Activated naive CD8-positive, alpha-beta T cell (primary cell): ENCODE data around the gene PPP1R12B.
"Not testable (repeated sequence)": the region's sequence is repeated elsewhere in the genome, so short reads cannot be mapped to it uniquely, and the experiment has no call there.

ENCODE experiments used
- H3K27ac Mint-ChIP-seq: one replicate; pipeline ENCODE4 v1.8.0; 2021; ENCODE audit warnings: mixed read lengths
- H3K27me3 Mint-ChIP-seq: one replicate; pipeline ENCODE4 v1.8.0; 2021; ENCODE audit warnings: mixed read lengths
- H3K36me3 Mint-ChIP-seq: one replicate; pipeline ENCODE4 v1.8.0; 2021; ENCODE audit warnings: mixed read lengths
- H3K4me1 Mint-ChIP-seq: one replicate; pipeline ENCODE4 v1.8.0; 2021; ENCODE audit warnings: low read depth, mixed read lengths
- H3K4me3 Mint-ChIP-seq: one replicate; pipeline ENCODE4 v1.8.0; 2021; ENCODE audit warnings: mild to moderate bottlenecking, mixed read lengths
- H3K9me3 Mint-ChIP-seq: one replicate; pipeline ENCODE4 v1.8.0; 2021; ENCODE audit warnings: low read depth, mixed read lengths

Gene PPP1R12B

DNA sequence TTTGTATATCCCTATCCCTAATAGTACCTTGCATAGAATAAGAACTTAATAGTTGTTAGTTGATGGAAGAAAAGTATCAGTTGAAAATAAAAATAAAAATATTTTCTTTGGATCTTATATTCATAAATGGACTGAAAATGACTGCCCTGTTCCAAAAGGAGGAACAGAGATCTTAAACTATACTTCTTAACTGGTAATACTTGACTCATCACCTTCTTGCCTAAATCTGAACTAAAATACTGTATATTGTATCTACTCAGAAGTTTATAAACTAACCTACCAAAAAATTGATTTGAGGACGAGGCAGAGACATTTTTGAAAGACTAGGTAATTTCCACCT lies 182.9 kb downstream of the PPP1R12B start:
- H3K27ac Mint-ChIP-seq: no peak overlapping the region

DNA sequence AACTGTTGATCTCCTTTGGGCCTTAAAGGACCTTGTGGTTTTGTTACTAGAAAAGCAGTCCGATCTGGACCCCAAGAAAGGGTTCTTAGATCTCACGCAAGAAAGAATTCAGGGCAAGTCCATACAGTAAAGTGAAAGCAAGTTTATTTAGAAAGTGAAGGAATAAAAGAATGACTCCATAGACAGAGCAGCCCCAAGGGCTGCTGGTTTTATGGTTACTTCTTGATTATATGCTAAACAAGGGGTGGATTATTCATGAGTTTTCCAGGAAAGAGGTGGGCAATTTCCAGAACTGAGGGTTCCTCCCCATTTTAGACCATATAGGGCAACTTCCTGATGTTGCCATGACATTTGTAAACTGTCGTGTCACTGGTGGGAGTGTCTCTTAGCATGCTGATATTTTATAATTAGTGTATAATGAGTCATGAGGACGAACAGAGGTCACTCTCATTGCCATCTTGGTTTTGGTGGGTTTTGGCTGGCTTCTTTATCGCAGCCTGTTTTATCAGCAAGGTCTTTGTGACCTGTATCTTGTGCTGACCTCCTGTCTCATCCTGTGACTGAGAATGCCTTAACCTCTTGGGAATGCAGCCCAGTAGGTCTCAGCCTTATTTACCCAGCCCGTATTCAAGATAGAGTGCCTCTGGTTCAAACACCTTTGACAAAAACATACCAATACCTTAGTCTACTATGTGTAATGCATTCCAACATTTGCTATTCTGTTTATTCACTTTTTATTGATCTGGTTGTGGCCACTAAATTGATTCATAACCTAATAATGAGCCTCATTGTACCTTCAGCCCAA lies 183.5 kb downstream of the PPP1R12B start:
- H3K4me3 Mint-ChIP-seq, H3K36me3 Mint-ChIP-seq, H3K4me1 Mint-ChIP-seq, H3K9me3 Mint-ChIP-seq, H3K27ac Mint-ChIP-seq, H3K27me3 Mint-ChIP-seq: not testable (repeated sequence)

More for the DNA sequence above, 182.9 kb downstream of the PPP1R12B start:
- no peak overlapping the region for H3K4me3 Mint-ChIP-seq
- peaks cover 10% of the 10 kb centered on the region for H3K36me3 Mint-ChIP-seq
- no peaks in the 10 kb centered on the region for H3K9me3 Mint-ChIP-seq
- peaks cover 4% of the 10 kb centered on the region for H3K4me1 Mint-ChIP-seq
- H3K27me3 Mint-ChIP-seq: no peaks in the 10 kb centered on the region

DNA sequence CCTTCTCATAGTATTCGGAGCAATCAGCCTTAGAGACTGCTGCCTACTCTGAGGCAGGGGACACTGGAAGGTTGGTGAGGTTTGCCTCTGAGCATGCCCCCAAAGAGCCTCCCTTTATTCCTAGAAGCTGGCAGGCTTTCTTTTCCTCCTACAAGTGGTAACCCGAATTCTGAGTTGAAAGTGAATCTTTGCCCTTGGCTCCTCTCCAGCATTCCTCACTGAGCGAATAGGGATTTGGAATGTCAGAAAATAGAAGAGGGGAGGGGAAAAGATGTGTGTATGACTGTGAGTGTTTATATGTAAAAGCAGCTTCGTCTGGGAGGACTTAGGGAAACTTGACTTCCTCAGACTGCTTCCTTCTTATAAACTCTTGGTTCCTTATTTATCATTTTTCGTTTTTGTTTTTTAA lies 190.7 kb downstream of the PPP1R12B start:
- not testable (repeated sequence) for H3K4me1 Mint-ChIP-seq, H3K4me3 Mint-ChIP-seq, H3K27me3 Mint-ChIP-seq, H3K27ac Mint-ChIP-seq, H3K36me3 Mint-ChIP-seq, H3K9me3 Mint-ChIP-seq

DNA sequence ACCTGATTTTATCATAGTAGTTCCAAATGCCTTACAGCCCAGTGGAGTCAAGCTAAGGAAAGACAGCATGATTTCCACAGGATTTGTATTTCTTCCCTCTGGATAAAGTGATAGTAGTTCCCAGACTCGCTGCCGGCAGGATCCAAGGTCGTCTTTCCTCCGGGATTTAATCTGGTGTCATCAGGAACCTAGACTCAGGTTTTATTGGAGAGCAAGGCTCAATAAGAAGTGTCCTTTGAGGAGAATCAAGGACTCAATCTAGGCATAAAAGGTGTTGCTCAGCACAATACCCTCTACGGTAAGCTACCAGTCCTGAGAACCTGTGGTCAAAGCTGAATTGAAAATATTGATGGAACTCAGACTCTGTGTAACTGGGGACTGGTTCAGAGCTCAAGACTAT lies 191.1 kb downstream of the PPP1R12B start:
- not testable (repeated sequence) for H3K27ac Mint-ChIP-seq, H3K4me3 Mint-ChIP-seq, H3K9me3 Mint-ChIP-seq, H3K27me3 Mint-ChIP-seq, H3K4me1 Mint-ChIP-seq, H3K36me3 Mint-ChIP-seq

DNA sequence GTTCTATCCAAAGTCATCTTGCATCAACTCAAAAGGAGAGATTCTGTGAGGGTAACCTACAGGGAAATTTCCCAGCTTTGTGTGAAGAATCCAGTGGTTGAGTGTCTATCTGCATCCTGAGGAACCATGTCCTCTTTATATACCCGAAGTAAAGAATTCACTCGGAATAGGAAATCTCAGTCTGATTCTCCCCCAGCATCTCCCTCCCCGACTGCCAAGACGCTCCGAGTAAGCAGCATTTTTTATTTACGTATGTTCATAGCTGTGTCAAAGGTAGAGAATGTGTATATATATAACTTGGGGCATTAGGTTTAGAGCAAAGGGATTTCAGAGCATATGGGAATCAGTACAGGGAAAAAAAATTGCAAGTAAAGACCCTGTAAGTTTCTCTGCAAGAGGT lies 191.5 kb downstream of the PPP1R12B start:
- no peaks in the 10 kb centered on the region for H3K9me3 Mint-ChIP-seq
- H3K27ac Mint-ChIP-seq: no peak overlapping the region
- H3K4me1 Mint-ChIP-seq: no peaks in the 10 kb centered on the region
- H3K27me3 Mint-ChIP-seq: no peaks in the 10 kb centered on the region
- H3K4me3 Mint-ChIP-seq: no peak overlapping the region
- H3K36me3 Mint-ChIP-seq: peaks cover 10% of the 10 kb centered on the region

DNA sequence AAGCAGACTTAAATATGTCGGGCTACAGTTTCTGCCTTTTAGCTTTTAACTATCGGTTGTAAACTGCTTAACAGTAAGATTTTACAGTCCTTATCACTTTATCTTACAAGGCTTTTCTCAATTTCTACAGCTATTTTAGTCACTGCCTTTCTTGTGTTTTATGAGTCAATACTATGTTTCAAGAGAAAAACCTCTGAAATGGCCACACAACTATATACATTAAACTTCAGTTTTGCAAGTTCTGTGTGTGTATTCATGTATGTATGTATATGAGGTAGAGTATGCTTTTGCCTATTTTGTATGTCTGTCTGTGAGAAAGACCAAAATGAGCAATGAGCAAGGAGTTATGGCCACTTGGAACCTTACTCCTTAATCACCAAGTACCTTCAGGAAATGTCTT lies 191.9 kb downstream of the PPP1R12B start:
- no peaks in the 10 kb centered on the region for H3K4me1 Mint-ChIP-seq
- no peak overlapping the region for H3K4me3 Mint-ChIP-seq
- H3K27ac Mint-ChIP-seq: no peak overlapping the region
- peaks cover 10% of the 10 kb centered on the region for H3K36me3 Mint-ChIP-seq
- H3K9me3 Mint-ChIP-seq: no peaks in the 10 kb centered on the region
- H3K27me3 Mint-ChIP-seq: no peaks in the 10 kb centered on the region

DNA sequence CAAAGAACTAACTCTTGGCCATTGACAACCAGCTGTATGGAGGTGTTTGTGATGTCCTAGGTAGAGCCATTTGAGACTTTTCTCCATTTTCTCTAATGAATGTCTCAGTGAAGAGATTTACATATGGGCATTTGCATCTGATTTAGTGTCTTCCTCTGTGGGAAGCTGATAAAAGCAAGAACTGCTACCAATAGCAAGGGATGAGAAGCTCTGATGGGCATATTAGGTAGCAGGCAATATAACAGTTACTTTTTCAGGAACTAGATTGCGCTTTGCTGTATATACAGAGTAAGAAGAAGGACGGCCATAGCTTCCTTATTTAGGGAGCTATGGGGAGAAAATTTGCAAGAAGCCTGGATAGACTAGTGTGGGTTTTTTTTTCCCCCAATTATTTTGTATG lies 192.4 kb downstream of the PPP1R12B start:
- not testable (repeated sequence) for H3K4me1 Mint-ChIP-seq, H3K27me3 Mint-ChIP-seq, H3K27ac Mint-ChIP-seq, H3K9me3 Mint-ChIP-seq, H3K4me3 Mint-ChIP-seq
- peaks cover 11% of the 10 kb centered on the region for H3K36me3 Mint-ChIP-seq

DNA sequence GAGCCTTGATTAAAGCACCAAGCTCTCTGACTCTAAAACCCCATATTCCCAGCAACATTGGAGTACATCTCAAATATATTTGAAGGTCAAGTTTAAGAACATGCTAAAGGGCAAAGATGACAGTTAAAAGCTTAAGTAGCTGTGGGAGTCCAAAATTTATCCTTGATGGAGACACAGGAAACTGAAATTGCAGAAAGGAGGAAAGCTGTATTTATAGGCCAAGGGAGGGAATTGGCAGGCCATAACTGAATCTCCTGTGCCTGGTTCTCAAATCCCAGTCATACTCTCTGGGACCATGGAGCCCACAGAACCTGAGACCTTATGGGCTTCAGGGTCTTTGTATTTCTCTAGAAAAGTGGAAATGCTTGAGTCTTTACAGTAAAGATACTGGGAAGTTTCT lies 193.9 kb downstream of the PPP1R12B start:
- peaks cover 14% of the 10 kb centered on the region for H3K36me3 Mint-ChIP-seq
- H3K27ac Mint-ChIP-seq, H3K9me3 Mint-ChIP-seq, H3K4me1 Mint-ChIP-seq, H3K27me3 Mint-ChIP-seq, H3K4me3 Mint-ChIP-seq: not testable (repeated sequence)

DNA sequence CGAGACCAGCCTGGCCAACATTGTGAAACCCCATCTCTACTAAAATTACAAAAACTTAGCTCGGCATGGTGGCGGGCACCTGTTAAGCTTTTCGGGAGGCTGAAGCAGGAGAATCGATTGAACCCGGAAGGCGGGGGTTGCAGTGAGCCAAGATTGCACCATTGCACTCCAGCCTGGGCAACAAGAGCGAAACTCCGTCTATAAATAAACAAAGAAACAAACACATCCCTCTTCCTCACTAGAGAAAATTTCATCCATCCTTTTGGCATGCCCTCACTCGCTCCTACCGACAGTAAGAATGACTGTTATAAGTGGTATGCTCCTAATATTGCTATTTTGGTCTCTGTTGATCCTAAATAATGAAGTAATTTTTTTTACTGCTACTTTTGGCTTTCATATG lies 195.0 kb downstream of the PPP1R12B start:
- H3K4me1 Mint-ChIP-seq, H3K9me3 Mint-ChIP-seq, H3K27me3 Mint-ChIP-seq, H3K4me3 Mint-ChIP-seq, H3K27ac Mint-ChIP-seq: not testable (repeated sequence)
- H3K36me3 Mint-ChIP-seq: peaks cover 14% of the 10 kb centered on the region

DNA sequence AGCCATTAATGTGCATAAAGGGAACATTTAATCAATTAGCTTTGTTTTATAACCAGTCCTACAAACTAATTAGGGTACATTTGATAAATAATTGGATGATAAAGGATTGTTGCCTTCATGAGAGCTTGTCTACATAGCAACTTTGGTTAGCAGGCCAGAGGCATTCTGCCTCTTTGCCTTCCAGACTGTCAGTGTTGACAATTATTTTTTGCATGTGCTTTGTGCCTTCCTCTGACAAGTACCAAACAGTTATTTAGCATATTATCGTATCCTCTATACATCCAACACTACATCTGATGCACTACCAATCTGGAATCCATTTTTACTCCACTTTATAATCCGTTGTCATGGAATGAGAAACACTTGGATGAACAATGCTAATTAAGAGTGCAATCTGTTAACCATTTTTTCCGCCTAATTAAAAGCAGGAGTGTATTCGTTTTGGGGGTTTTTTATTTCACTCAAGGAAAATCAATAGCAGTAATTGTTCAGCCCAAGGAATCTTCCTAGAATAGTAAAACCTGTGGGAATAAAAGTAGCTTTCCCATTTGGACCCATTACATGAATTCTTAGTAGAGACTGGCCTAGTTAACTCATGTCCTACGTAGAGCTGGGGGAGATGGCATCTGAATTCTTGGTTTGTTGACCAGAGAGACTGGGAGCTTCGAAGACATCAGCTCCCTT lies 196.4 kb downstream of the PPP1R12B start:
- H3K9me3 Mint-ChIP-seq, H3K27me3 Mint-ChIP-seq, H3K4me1 Mint-ChIP-seq, H3K4me3 Mint-ChIP-seq, H3K27ac Mint-ChIP-seq: not testable (repeated sequence)
- H3K36me3 Mint-ChIP-seq: peaks cover 14% of the 10 kb centered on the region

DNA sequence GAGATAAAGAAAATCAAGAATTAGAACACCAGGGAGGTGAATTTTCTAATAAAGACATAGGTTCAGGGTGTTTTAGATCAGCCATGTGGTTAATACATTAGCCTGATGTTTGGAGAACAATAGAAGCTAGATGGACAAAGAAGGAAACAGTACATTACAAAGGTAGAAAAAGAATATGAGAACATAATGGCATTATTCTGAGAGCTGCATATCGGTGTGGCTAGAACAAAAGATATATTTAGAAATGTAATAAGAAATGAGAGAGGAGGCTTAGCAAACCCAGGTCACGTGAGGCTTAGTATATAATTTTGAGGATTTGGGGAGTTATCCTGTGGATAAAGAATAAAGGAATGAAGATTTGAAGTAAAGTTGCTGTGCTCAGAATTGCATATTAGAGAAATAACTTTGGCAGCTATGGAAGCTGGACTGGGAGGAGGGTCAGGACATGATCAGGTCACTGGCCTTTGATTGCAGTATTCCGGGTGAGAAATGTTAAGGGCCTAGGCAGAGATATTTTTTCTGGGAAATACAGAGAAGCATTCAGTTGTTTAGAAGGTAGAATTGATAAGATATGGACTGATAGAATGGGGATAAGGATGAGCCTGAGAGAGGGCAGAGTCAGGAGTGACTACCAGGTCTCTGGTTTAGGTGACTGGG lies 197.3 kb downstream of the PPP1R12B start:
- not testable (repeated sequence) for H3K4me1 Mint-ChIP-seq, H3K27ac Mint-ChIP-seq, H3K27me3 Mint-ChIP-seq, H3K9me3 Mint-ChIP-seq, H3K4me3 Mint-ChIP-seq
- H3K36me3 Mint-ChIP-seq: peaks cover 11% of the 10 kb centered on the region

DNA sequence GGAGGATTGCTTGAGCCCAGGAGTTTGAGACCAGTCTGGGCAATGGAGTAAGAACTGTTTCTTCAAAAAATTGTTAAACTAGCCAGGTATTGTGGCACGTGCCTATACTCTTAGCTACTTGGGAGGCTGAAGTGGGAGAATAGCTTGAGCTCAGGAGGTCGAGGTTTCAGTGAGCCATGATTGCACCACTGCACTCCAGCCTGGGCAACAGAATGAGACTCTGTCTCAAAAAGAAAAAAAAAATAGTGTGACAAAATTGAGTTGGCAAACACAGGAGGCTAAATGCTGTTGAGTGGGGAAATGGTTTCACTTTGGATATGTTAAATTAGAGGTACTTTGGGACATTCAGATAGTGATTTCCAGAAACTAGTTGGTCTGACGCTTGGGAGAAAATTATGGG lies 197.9 kb downstream of the PPP1R12B start:
- H3K4me1 Mint-ChIP-seq, H3K4me3 Mint-ChIP-seq, H3K27ac Mint-ChIP-seq, H3K9me3 Mint-ChIP-seq, H3K27me3 Mint-ChIP-seq: not testable (repeated sequence)
- peaks cover 11% of the 10 kb centered on the region for H3K36me3 Mint-ChIP-seq

DNA sequence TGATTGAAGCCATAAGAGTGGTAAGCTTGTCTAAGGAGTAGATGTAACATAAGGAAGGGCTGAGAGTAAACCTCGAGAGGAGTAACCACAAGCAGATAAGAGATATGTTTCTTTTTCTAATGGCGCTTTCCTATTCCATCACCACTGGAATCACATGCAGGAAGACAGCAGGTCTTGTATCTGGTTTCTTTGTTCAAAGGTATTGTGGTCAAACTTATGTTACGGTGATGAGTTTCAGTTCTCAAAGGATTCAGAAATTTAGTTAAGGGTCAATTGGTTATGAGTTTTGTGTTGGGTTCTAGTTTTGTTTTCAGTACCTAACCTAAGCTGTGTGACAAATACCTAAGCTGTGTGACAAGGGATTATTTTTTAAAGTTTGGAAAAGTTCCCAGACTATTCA lies 198.3 kb downstream of the PPP1R12B start:
- not testable (repeated sequence) for H3K27me3 Mint-ChIP-seq, H3K9me3 Mint-ChIP-seq, H3K36me3 Mint-ChIP-seq, H3K4me1 Mint-ChIP-seq, H3K4me3 Mint-ChIP-seq, H3K27ac Mint-ChIP-seq

DNA sequence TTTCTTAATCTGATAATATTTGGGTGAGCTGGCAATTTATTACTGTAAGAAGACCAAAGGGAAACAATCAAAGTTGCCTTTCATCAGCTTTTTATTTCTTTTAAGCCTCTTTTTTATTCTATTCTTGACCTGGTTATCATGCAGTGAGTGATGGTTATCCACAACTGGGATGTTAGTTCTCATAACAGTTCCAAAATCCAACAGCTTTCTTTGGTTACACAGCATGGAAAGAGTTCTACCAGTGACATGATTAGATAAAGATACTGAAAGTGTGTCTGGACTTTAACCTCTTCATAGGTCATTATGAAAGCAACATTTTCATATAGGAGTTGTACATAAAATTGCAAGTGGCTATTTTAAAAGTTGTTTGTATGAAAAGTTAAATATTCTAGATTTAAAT lies 198.7 kb downstream of the PPP1R12B start:
- H3K36me3 Mint-ChIP-seq: peaks cover 10% of the 10 kb centered on the region
- H3K4me3 Mint-ChIP-seq: no peak overlapping the region
- no peak overlapping the region for H3K27ac Mint-ChIP-seq
- no peaks in the 10 kb centered on the region for H3K4me1 Mint-ChIP-seq
- H3K27me3 Mint-ChIP-seq: no peaks in the 10 kb centered on the region
- no peaks in the 10 kb centered on the region for H3K9me3 Mint-ChIP-seq

DNA sequence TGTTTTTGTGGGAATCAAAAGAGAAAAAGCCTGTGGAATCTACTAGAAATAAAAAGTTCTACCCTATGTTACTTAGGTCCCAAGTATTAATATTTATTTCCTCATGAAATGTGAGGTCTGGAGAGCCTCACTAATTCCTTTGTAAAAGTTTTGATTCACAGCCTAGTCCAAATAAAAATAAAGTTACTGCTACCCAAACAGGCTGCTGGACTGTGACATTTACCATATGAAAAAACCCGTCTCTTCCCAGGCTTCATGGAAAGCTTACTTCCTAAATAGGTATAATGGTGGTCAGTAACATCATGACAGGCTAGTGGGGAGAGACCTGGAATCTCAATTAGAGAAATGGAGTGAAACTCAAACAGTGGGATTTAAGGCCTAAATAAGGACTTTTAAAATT lies 201.6 kb downstream of the PPP1R12B start:
- not testable (repeated sequence) for H3K27ac Mint-ChIP-seq, H3K4me3 Mint-ChIP-seq, H3K4me1 Mint-ChIP-seq, H3K9me3 Mint-ChIP-seq, H3K27me3 Mint-ChIP-seq
- H3K36me3 Mint-ChIP-seq: peaks cover 10% of the 10 kb centered on the region

DNA sequence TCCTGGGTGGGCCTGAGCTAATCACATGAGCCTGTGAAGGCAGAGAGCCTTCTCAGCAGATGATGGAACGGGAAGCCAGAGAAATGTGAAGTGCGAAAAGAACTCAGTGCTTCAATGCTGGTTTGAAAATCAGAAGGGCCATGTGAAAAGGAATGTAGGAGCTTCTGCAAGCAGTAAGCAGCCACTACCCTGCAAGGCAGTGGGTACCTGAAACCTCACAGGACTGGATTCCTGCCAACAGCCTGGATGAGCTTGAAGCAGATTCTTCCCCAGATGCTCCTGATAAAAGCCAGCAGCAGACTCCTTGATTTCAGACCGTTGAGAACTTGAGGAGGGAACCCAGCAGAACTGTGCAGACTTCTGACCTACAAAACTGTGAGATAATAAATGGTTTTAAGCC lies 203.2 kb downstream of the PPP1R12B start:
- H3K4me3 Mint-ChIP-seq: no peak overlapping the region
- H3K4me1 Mint-ChIP-seq: no peaks in the 10 kb centered on the region
- no peaks in the 10 kb centered on the region for H3K9me3 Mint-ChIP-seq
- H3K27ac Mint-ChIP-seq: no peak overlapping the region
- H3K36me3 Mint-ChIP-seq: peaks cover 7% of the 10 kb centered on the region
- no peaks in the 10 kb centered on the region for H3K27me3 Mint-ChIP-seq
